Measurements from ENCODE around the gene GNAQ.

DNA sequence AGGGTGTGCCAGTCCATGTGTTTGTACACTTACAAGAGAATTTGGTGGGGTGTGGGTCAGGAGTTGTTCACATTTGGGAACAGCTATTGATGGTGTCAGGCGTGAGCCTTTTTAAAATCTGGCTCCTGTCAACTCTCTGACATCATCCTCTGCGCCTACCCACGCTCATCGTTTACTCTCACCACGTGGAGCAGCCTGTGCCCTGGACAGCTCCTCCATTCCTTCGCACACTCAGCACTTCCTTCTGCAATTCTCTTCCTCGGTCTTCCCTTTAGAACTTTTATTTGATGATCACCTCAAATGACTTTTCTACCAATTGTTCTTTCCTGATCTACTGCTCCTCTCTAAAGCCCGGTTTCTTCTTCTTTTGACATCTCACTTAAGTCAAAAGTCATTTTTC is 42.1 kb upstream of the GNAQ start:
- no peak for TF ChIP-seq CTCF (IDR thresholded peaks at IDR 0.05 in 8 of 11, conservative IDR thresholded peaks at IDR 0.05 in 3 of 11)
- no peak for TF ChIP-seq POLR2A (IDR thresholded peaks at IDR 0.05)
- TF ChIP-seq POLR2AphosphoS5 (IDR thresholded peaks at IDR 0.05) = no peak
